Measurements from ENCODE around the gene KRTAP4-9. TPM values are rescaled to one million over a fixed set of nuclear protein-coding genes. Genes with fewer than 3 reads are reported as not detected.

KRTAP4-9 gene
- total RNA-seq, 1 experiment from 2014 or later: not detected

GRCh38 chr17:41127371-41127770 is 22.2 kb downstream of the KRTAP4-9 start:
- H3K27ac ChIP-seq (ENCODE audit: low read depth, low read length): no peak overlapping the region
- H3K4me3 ChIP-seq (replicated peaks in 1 of 2; ENCODE audit: low read depth in 1 of 2, low read length in 2 of 2): no peak overlapping the region
- no peaks in the 10 kb centered on the region for H3K27me3 ChIP-seq (ENCODE audit: insufficient read depth, low read length)
- H3K9ac ChIP-seq (ENCODE audit: low read length): no peak overlapping the region
- ATAC-seq (no peak), DNase-seq (ENCODE audit: low read depth, low spot score) (no peak)
- no peak overlapping the region for H3K4me2 ChIP-seq (ENCODE audit: low read length)
- TF ChIP-seq ATF3 (IDR thresholded peaks at IDR 0.05) (no peak), SP1 (IDR thresholded peaks at IDR 0.05; ENCODE audit: low read depth) (no peak), SIN3A (IDR thresholded peaks at IDR 0.05; ENCODE audit: low read depth) (no peak), CTCF (IDR thresholded peaks at IDR 0.05 in 2 of 3, conservative IDR thresholded peaks at IDR 0.05 in 1 of 3; ENCODE audit: borderline replicate concordance in 1 of 3, insufficient read depth in 1 of 3, low read depth in 2 of 3, low read length in 2 of 3) (no peak), ZNF274 (IDR thresholded peaks at IDR 0.05; ENCODE audit: low read depth, low read length) (no peak)
- POLR2A ChIA-PET: no interaction called here
- CTCF ChIA-PET: no interaction called here
- RAD21 ChIA-PET (ENCODE audit: low non-redundant PET in 1 of 2, low total read pairs in 2 of 2, uncharacterized antibody in 2 of 2, unreplicated experiment in 2 of 2): no interaction called here
- peaks cover 0 to 13% of the 10 kb centered on the region in 2 experiments; a peak in 1 of 4 replicates for H3K9me3 ChIP-seq (ENCODE audit: control insufficient read depth in 1 of 2, insufficient read depth in 1 of 2, low read depth in 1 of 2, low read length in 2 of 2)
- no peak overlapping the region for H2AFZ ChIP-seq (ENCODE audit: low read depth, low read length, poor library complexity, severe bottlenecking)
- no TSS peak for BruUV-seq (replicated peaks)
- H3K9me2 ChIP-seq (ENCODE audit: insufficient read depth): no peaks in the 10 kb centered on the region
- H4K20me1 ChIP-seq (ENCODE audit: insufficient read depth): no peaks in the 10 kb centered on the region
- peaks cover 0 to 48% of the 10 kb centered on the region in 2 experiments; a peak in 2 of 4 replicates for H3K4me1 ChIP-seq (ENCODE audit: control insufficient read depth in 1 of 2, insufficient read depth in 2 of 2, low read length in 2 of 2)
- intact Hi-C loops (cut with micrococcal nuclease): no loop called here
- H3K36me3 ChIP-seq (ENCODE audit: control insufficient read depth in 1 of 2, insufficient read depth in 2 of 2, low read length in 2 of 2): peaks cover 0 to 9% of the 10 kb centered on the region in 2 experiments; a peak in 1 of 4 replicates
- H3K79me2 ChIP-seq (ENCODE audit: insufficient read depth, low read length): no peaks in the 10 kb centered on the region

- H3K27me3 ChIP-seq (ENCODE audit: insufficient read depth, low read length): no peaks in the 10 kb centered on the region
- no TSS peak for BruUV-seq (replicated peaks)
- CTCF ChIA-PET: interaction anchor here (1.5 kb wide), 1 partner anchor 222 kb away, joined by 3 read pairs; no protein-coding TSS in a partner anchor
- POLR2A ChIA-PET: no interaction called here
- H3K27ac ChIP-seq (ENCODE audit: low read depth, low read length): peak overlapping the region; percentile 73; the same call in 1 of the 2 replicates
- H3K9me2 ChIP-seq (ENCODE audit: insufficient read depth): no peaks in the 10 kb centered on the region
- DNase-seq (ENCODE audit: low read depth, low spot score) (peak; percentile 77), ATAC-seq (peak; percentile 91)
- H3K79me2 ChIP-seq (ENCODE audit: insufficient read depth, low read length): no peaks in the 10 kb centered on the region
- no peak overlapping the region for H3K4me3 ChIP-seq (replicated peaks in 1 of 2; ENCODE audit: low read depth in 1 of 2, low read length in 2 of 2)
- H2AFZ ChIP-seq (ENCODE audit: low read depth, low read length, poor library complexity, severe bottlenecking): no peak overlapping the region
- peaks cover 0 to 17% of the 10 kb centered on the region in 2 experiments; a peak in 2 of 4 replicates for H3K36me3 ChIP-seq (ENCODE audit: control insufficient read depth in 1 of 2, insufficient read depth in 2 of 2, low read length in 2 of 2)
- H3K4me2 ChIP-seq (ENCODE audit: low read length): peak overlapping the region; percentile 39
- peak overlapping the region; percentile 41 for H3K9ac ChIP-seq (ENCODE audit: low read length)
- RAD21 ChIA-PET (ENCODE audit: low non-redundant PET in 1 of 2, low total read pairs in 2 of 2, uncharacterized antibody in 2 of 2, unreplicated experiment in 2 of 2): no interaction called here
- intact Hi-C loops (cut with micrococcal nuclease): no loop called here
- no peaks in the 10 kb centered on the region for H4K20me1 ChIP-seq (ENCODE audit: insufficient read depth)
- peaks cover 0 to 4% of the 10 kb centered on the region in 2 experiments; a peak in 1 of 4 replicates for H3K9me3 ChIP-seq (ENCODE audit: control insufficient read depth in 1 of 2, insufficient read depth in 1 of 2, low read depth in 1 of 2, low read length in 2 of 2)
- H3K4me1 ChIP-seq (ENCODE audit: control insufficient read depth in 1 of 2, insufficient read depth in 2 of 2, low read length in 2 of 2): peaks cover 3 to 31% of the 10 kb centered on the region in 2 experiments; a peak in 2 of 4 replicates
- peak; percentile 76; the same call in 1 of the 2 replicates for TF ChIP-seq SRF (IDR thresholded peaks at IDR 0.05; ENCODE audit: low read depth)
- no peak for TF ChIP-seq EZH2phosphoT487 (IDR thresholded peaks at IDR 0.05; ENCODE audit: borderline replicate concordance)
- TF ChIP-seq JUND (IDR thresholded peaks at IDR 0.05): peak; percentile 97
- TF ChIP-seq YY1 (IDR thresholded peaks at IDR 0.05; ENCODE audit: extremely low read depth, insufficient replicate concordance, low read depth, low read length): no peak
- TF ChIP-seq ELF1 (IDR thresholded peaks at IDR 0.05; ENCODE audit: borderline replicate concordance, low read depth): peak; percentile 54
- TF ChIP-seq TCF7L2 (IDR thresholded peaks at IDR 0.05; ENCODE audit: borderline replicate concordance, extremely low read depth, insufficient read depth, insufficient read length): peak; percentile 87
- TF ChIP-seq POLR2AphosphoS5 (IDR thresholded peaks at IDR 0.05; ENCODE audit: low read depth, low read length): peak; percentile 49; the same call in 1 of the 2 replicates
- TF ChIP-seq ZNF274 (IDR thresholded peaks at IDR 0.05; ENCODE audit: low read depth, low read length): no peak
- no peak for TF ChIP-seq EGR1 (IDR thresholded peaks at IDR 0.05; ENCODE audit: low read depth)
- TF ChIP-seq POLR2A (IDR thresholded peaks at IDR 0.05; ENCODE audit: borderline replicate concordance, extremely low read depth, insufficient read depth, insufficient read length): no peak
- peak; percentile 74; the same call in 1 of the 2 replicates for TF ChIP-seq SIN3A (IDR thresholded peaks at IDR 0.05; ENCODE audit: low read depth)
- peak; percentile 50; the same call in 1 of the 2 replicates for TF ChIP-seq MAX (IDR thresholded peaks at IDR 0.05)
- TF ChIP-seq CTCF (IDR thresholded peaks at IDR 0.05 in 2 of 3, conservative IDR thresholded peaks at IDR 0.05 in 1 of 3; ENCODE audit: borderline replicate concordance in 1 of 3, insufficient read depth in 1 of 3, low read depth in 2 of 3, low read length in 2 of 3): no peak
Observed at GRCh38 chr17:41131979-41132378, 26.8 kb downstream of the KRTAP4-9 start.
